Epidermal melanocyte (primary cell): Measurements from ENCODE around the gene ZNF625.
"Not testable (repeated sequence)": the region's sequence is repeated elsewhere in the genome, so short reads cannot be mapped to it uniquely, and the experiment has no call there.

Experiments used
- DNase-seq: peaks from one replicate; pipeline ENCODE4 v3.0.0; 2011; ENCODE audit warnings: low spot score; ENCODE audit not compliant: insufficient read length

Gene ZNF625

GRCh38 chr19:12139269-12139668, 17.3 kb downstream of the ZNF625 start:
- no peak for DNase-seq

GRCh38 chr19:12137221-12137940, 19.2 kb downstream of the ZNF625 start:
- no peak for DNase-seq

- DNase-seq, result no peak
Observed at GRCh38 chr19:12133069-12133468, 23.5 kb downstream of the ZNF625 start.

GRCh38 chr19:12126707-12127106, 29.8 kb downstream of the ZNF625 start:
- no peak for DNase-seq

- DNase-seq, result no peak
Observed at GRCh38 chr19:12117201-12117970, 39.1 kb downstream of the ZNF625 start.

GRCh38 chr19:12113121-12113520, 43.4 kb downstream of the ZNF625 start:
- DNase-seq, result no peak

GRCh38 chr19:12112701-12113100, 43.8 kb downstream of the ZNF625 start:
- no peak for DNase-seq

GRCh38 chr19:12111943-12112637, 44.4 kb downstream of the ZNF625 start:
- no peak for DNase-seq

- DNase-seq, result no peak
Observed at GRCh38 chr19:12111176-12111575, 45.4 kb downstream of the ZNF625 start.

- DNase-seq, result not testable (repeated sequence)
Observed at GRCh38 chr19:12103909-12104308, 52.6 kb downstream of the ZNF625 start.

GRCh38 chr19:12098040-12098439, 58.5 kb downstream of the ZNF625 start:
- no peak for DNase-seq

- DNase-seq, result no peak
Observed at GRCh38 chr19:12095111-12095790, 61.3 kb downstream of the ZNF625 start.
